GM12878 (cell line): ENCODE data around the gene SURF6. TPM values are rescaled to one million over a fixed set of nuclear protein-coding genes. Genes with fewer than 3 reads are reported as not detected.
"Not testable (repeated sequence)": the region's sequence is repeated elsewhere in the genome, so short reads cannot be mapped to it uniquely, and the experiment has no call there.

Experiments used
- ATAC-seq: fragments of 200-7000 bp; cut with Tn5 transposase; 3 replicates; pipeline ENCODE4 v1.9.1; 2020; ENCODE audit warnings: mild to moderate bottlenecking, moderate library complexity
- BruUV-seq: library from RNA; stranded (reverse); fragments of 400-500 nt; replicated peaks from 2 replicates; lab custom pipeline; 2021; lab: Mats Ljungman, UMichigan
- CTCF ChIA-PET: fragments of 300-600 bp; sonication (Branson Sonifier 250); formaldehyde crosslinking; extraction: SDS; loops from one replicate; lab custom pipeline; 2021; ENCODE audit warnings: inconsistent platforms; lab: Yijun Ruan, JAX
- POLR2A ChIA-PET: fragments of 350-600 bp; formaldehyde crosslinking; extraction: SDS; loops from one replicate; lab custom pipeline; 2021; ENCODE audit warnings: inconsistent platforms; lab: Charles Lee
- RAD21 ChIA-PET: fragments of 300-600 bp; sonication (Branson Sonifier 250); formaldehyde crosslinking; loops from one replicate; lab custom pipeline; 2023; ENCODE audit warnings: antibody characterized with exemption; ENCODE audit not compliant: unreplicated experiment; lab: Charles Lee
- SMC1A ChIA-PET: fragments of 300-600 bp; sonication (Branson Sonifier 250); formaldehyde crosslinking; loops from one replicate; lab custom pipeline; 2023; ENCODE audit not compliant: unreplicated experiment, uncharacterized antibody; lab: Charles Lee
- DNase-seq: peaks from one replicate; pipeline ENCODE4 v3.0.0-alpha.2; 2011; ENCODE audit warnings: low read depth, low spot score
- FAIRE-seq: peaks from 3 replicates; lab custom pipeline; 2011; peaks lifted over from hg19 to GRCh38; lab: Jason Lieb, UNC
- H2AFZ ChIP-seq: 2 replicates; pipeline ENCODE4 v1.6.0; 2011; ENCODE audit warnings: low read depth, low read length, control low read depth; ENCODE audit not compliant: control insufficient read depth
- H3K27ac ChIP-seq: 2 replicates; pipeline ENCODE4 v1.5.1; 2011; ENCODE audit warnings: control low read depth; ENCODE audit not compliant: control insufficient read depth, insufficient read depth
- H3K27me3 ChIP-seq, 2 experiments: replicated peaks in 1 of 2; 2 replicates each; pipeline versions ENCODE4 v1.6.0 to v1.6.1; 2011; ENCODE audit warnings: low read length in 1 of 2; ENCODE audit not compliant: control insufficient read depth in 2 of 2, insufficient read depth in 2 of 2
- H3K36me3 ChIP-seq, 2 experiments: 2 replicates each; pipeline ENCODE4 v1.5.1; 2011; ENCODE audit warnings: low read length in 1 of 2; ENCODE audit not compliant: control insufficient read depth in 2 of 2, insufficient read depth in 2 of 2
- H3K4me1 ChIP-seq: 2 replicates; pipeline ENCODE4 v1.6.1; 2011; ENCODE audit warnings: mild to moderate bottlenecking, low read length, moderate library complexity, mixed read lengths; ENCODE audit not compliant: control insufficient read depth, insufficient read depth
- H3K4me2 ChIP-seq: 2 replicates; pipeline ENCODE4 v1.6.0; 2011; ENCODE audit warnings: control low read depth; ENCODE audit not compliant: control insufficient read depth, insufficient read depth
- H3K4me3 ChIP-seq: fragments of 200-600 bp; sonication (generic); 2 replicates; pipeline ENCODE4 v1.5.1; 2016
- H3K79me2 ChIP-seq: 2 replicates; pipeline ENCODE4 v1.6.0; 2011; ENCODE audit warnings: low read length; ENCODE audit not compliant: control insufficient read depth, insufficient read depth
- H3K9ac ChIP-seq: 2 replicates; pipeline ENCODE4 v1.8.0; 2011; ENCODE audit warnings: low read length, control low read depth, mixed read lengths; ENCODE audit not compliant: control insufficient read depth, insufficient read depth
- H3K9me3 ChIP-seq: replicated peaks from 3 replicates; pipeline ENCODE4 v1.5.1; 2011; ENCODE audit warnings: mild to moderate bottlenecking, low read length; ENCODE audit not compliant: control insufficient read depth, insufficient read depth
- H4K20me1 ChIP-seq: 2 replicates; pipeline ENCODE4 v1.6.0; 2011; ENCODE audit not compliant: control insufficient read depth, insufficient read depth
- CREB1 ChIP-seq: IDR thresholded peaks from 2 replicates; pipeline ENCODE4 v1.6.1; 2012; ENCODE audit warnings: low read depth, mild to moderate bottlenecking, inconsistent platforms
- CTCF ChIP-seq, 3 experiments: IDR thresholded peaks in 2 of 3; conservative IDR thresholded peaks in 1 of 3; 2 replicates each; pipeline ENCODE4 v1.5.1; 2011; ENCODE audit warnings: low read depth in 3 of 3, low read length in 3 of 3, mild to moderate bottlenecking in 3 of 3, control low read depth in 2 of 3, moderate library complexity in 2 of 3, inconsistent platforms in 1 of 3, mixed read lengths in 1 of 3; ENCODE audit not compliant: control insufficient read depth in 2 of 3, insufficient read depth in 1 of 3; ENCODE audit errors: extremely low read depth in 1 of 3
- POLR2AphosphoS2 ChIP-seq: IDR thresholded peaks from 2 replicates; pipeline ENCODE4 v1.6.1; 2011; ENCODE audit warnings: low read depth, mild to moderate bottlenecking, low read length, improper control_type of control experiment, moderate library complexity
- RAD21 ChIP-seq: IDR thresholded peaks from 2 replicates; pipeline ENCODE4 v1.6.1; 2011; ENCODE audit warnings: mild to moderate bottlenecking, low read depth, low read length, moderate library complexity; ENCODE audit not compliant: insufficient read depth
- RUNX3 ChIP-seq: IDR thresholded peaks from 2 replicates; pipeline ENCODE4 v1.6.1; 2012; ENCODE audit warnings: low read length, inconsistent platforms
- WGBS: methylation state at CpG from one replicate; pipeline ENCODE4 v1.1.6; 2016; ENCODE audit warnings: low lambda C conversion rate; ENCODE audit not compliant: insufficient replicate concordance, insufficient coverage; ENCODE audit errors: missing lambda C conversion rate; 5-methylcytosine and 5-hydroxymethylcytosine counted together
- in situ Hi-C: fragments of 300-500 bp; cut with MboI; formaldehyde crosslinking; loops from 9 replicates; pipeline ENCODE4 v1.14.3; 2018; ENCODE audit warnings: mixed read lengths
- intact Hi-C: fragments of 100-400 bp; cut with micrococcal nuclease; formaldehyde crosslinking; loops from one replicate; pipeline ENCODE4 v1.14.2; 2022; ENCODE audit not compliant: unreplicated experiment
- polyA plus RNA-seq, 11 experiments: library from polyadenylated mRNA; depleted of rRNA in 4 of 11; unstranded in 6 of 11; stranded (reverse) in 5 of 11; fragments of >200 nt; fragmentation: Nextera tagmentation in 4 of 11; fragmentation: Illumina TruSeq in 1 of 11; extraction: Ambion mirVana in 4 of 11; extraction: Trizol in 1 of 11; gene quantifications; 1 replicate in 1 of 11; 2 replicates in 10 of 11; pipeline versions ENCODE4 v1.2.1 to v1.2.3, GENCODE V29; 2011 to 2016; ENCODE audit warnings: inconsistent platforms in 2 of 11, missing spikeins in 2 of 11, low read depth in 1 of 11
- total RNA-seq, 4 experiments: library from RNA; depleted of rRNA in 3 of 4; stranded (reverse); fragments of >200 nt in 3 of 4; fragmentation: Illumina TruSeq in 1 of 4; extraction: Trizol in 1 of 4; gene quantifications; 2 replicates each; pipeline versions ENCODE4 v1.2.1 to v1.2.3, GENCODE V29; 2013 to 2021

The SURF6 gene
- total and polyA plus RNA-seq, 10 of the 15 experiments (the other 5 are each of a cell fraction or from before 2014, with no cell fraction given), result 2.2 to 27.2 (median 15.1) TPM

- FAIRE-seq, H3K4me2 ChIP-seq, in situ Hi-C loops, H3K9me3 ChIP-seq, BruUV-seq: not testable (repeated sequence)
- SMC1A ChIA-PET, result interaction anchor here (1.0 to 2.6 kb wide), 2 partner anchors 26 to 142 kb away, joined by 4 to 21 read pairs; no protein-coding TSS in a partner anchor
- WGBS, result 39% methylated on average over 21 of the region's 21 CpGs
- TF ChIP-seq CREB1, result 0 out of 2 replicates have a peak, but pooled peaks have one; percentile 12
- TF ChIP-seq RUNX3, result 0 out of 2 replicates have a peak, but pooled peaks have one; percentile 9
- peak; percentile 33 to 54 (median 48); a peak in 4 of 6 replicates for TF ChIP-seq CTCF (IDR thresholded peaks at IDR 0.05 in 2 of 3, conservative IDR thresholded peaks at IDR 0.05 in 1 of 3; ENCODE audit: control insufficient read depth in 2 of 3, extremely low read depth in 1 of 3, insufficient read depth in 1 of 3, low read depth in 3 of 3, low read length in 3 of 3)
- peak; percentile 28; the same call in 1 of the 2 replicates for TF ChIP-seq RAD21
- TF ChIP-seq POLR2AphosphoS2, result 0 out of 2 replicates have a peak, but pooled peaks have one; percentile 33
- TF ChIP-seq, all 136 proteins: peak for 5; not testable (repeated sequence) for 131
- POLR2A ChIA-PET, result interaction anchor here (0.6 to 1.2 kb wide), 4 partner anchors 12 to 421 kb away, joined by 3 to 4 read pairs (median 3); partner anchors contain the start of genes SURF1 and SURF2
- DNase-seq, H3K27me3 ChIP-seq, H4K20me1 ChIP-seq, H3K4me1 ChIP-seq, H3K9ac ChIP-seq, H3K27ac ChIP-seq, H3K4me3 ChIP-seq, H2AFZ ChIP-seq, ATAC-seq: not testable (repeated sequence)
- CTCF ChIA-PET, result interaction anchor here (0.6 to 2.5 kb wide), 10 partner anchors 18 to 939 kb away, joined by 3 to 29 read pairs (median 4); partner anchors contain the start of genes MED22 and RPL7A
- RAD21 ChIA-PET, result interaction anchor here (0.8 to 1.2 kb wide), 4 partner anchors 44 to 148 kb away, joined by 3 to 4 read pairs (median 3); no protein-coding TSS in a partner anchor
- Histone ChIP-seq H3K36me3 (peaks cover 14 to 24% of the 10 kb centered on the region in 2 experiments; a peak in 3 of 4 replicates), H3K79me2 (peaks cover 11% of the 10 kb centered on the region)
- intact Hi-C loops, result loop anchor here (10.0 kb wide), 1 partner anchor 145 kb away; no protein-coding TSS in a partner anchor
These were observed 6.5 kb downstream of the SURF6 start for GRCh38 chr9:133329306-133330156.
